ENCODE results near the gene NCSTN.
A peak's percentile ranks its signal among the peaks of the same experiment; 100 is the strongest.

Gene NCSTN

GRCh38 chr1:160359559-160360226 lies 16.5 kb downstream of the NCSTN start:
- ATAC-seq (ENCODE audit: low read depth) (no peak), DNase-seq (ENCODE audit: low spot score in 2 of 2) (no peak)
- peaks cover 43% of the 10 kb centered on the region for H3K36me3 Mint-ChIP-seq
- peaks cover 6% of the 10 kb centered on the region for H3K4me1 Mint-ChIP-seq
- H3K9me3 Mint-ChIP-seq: no peaks in the 10 kb centered on the region
- H3K4me3 Mint-ChIP-seq: no peak overlapping the region
- no peaks in the 10 kb centered on the region for H3K27me3 Mint-ChIP-seq
- H3K27ac Mint-ChIP-seq: no peak overlapping the region

- no peak for DNase-seq (ENCODE audit: low spot score in 2 of 2)
- Mint-ChIP-seq H3K27ac (peak overlapping the region; percentile 15), H3K4me1 (peaks cover 6% of the 10 kb centered on the region), H3K36me3 (peaks cover 40% of the 10 kb centered on the region), H3K4me3 (no peak overlapping the region), H3K27me3 (no peaks in the 10 kb centered on the region), H3K9me3 (no peaks in the 10 kb centered on the region)
- ATAC-seq (ENCODE audit: low read depth): no peak
Measured at GRCh38 chr1:160360227-160360695, 17.1 kb downstream of the NCSTN start.

- H3K27me3 Mint-ChIP-seq: no peaks in the 10 kb centered on the region
- no peaks in the 10 kb centered on the region for H3K9me3 Mint-ChIP-seq
- H3K4me1 Mint-ChIP-seq: peaks cover 6% of the 10 kb centered on the region
- H3K4me3 Mint-ChIP-seq: no peak overlapping the region
- no peak for DNase-seq (ENCODE audit: low spot score in 2 of 2)
- ATAC-seq (ENCODE audit: low read depth): no peak
- peaks cover 31% of the 10 kb centered on the region for H3K36me3 Mint-ChIP-seq
- H3K27ac Mint-ChIP-seq: peak overlapping the region; percentile 15
Measured at GRCh38 chr1:160361199-160361598, 18.0 kb downstream of the NCSTN start.

GRCh38 chr1:160361814-160362167 lies 18.6 kb downstream of the NCSTN start:
- no peak for ATAC-seq (ENCODE audit: low read depth)
- Mint-ChIP-seq H3K36me3 (peaks cover 25% of the 10 kb centered on the region), H3K27ac (no peak overlapping the region), H3K4me3 (no peak overlapping the region), H3K27me3 (no peaks in the 10 kb centered on the region), H3K9me3 (no peaks in the 10 kb centered on the region), H3K4me1 (peaks cover 6% of the 10 kb centered on the region)
- DNase-seq (ENCODE audit: low spot score in 2 of 2): no peak

- peak overlapping the region; percentile 10 for H3K27ac Mint-ChIP-seq
- no peaks in the 10 kb centered on the region for H3K9me3 Mint-ChIP-seq
- H3K4me1 Mint-ChIP-seq: peaks cover 6% of the 10 kb centered on the region
- no peaks in the 10 kb centered on the region for H3K27me3 Mint-ChIP-seq
- H3K4me3 Mint-ChIP-seq: no peak overlapping the region
- ATAC-seq (ENCODE audit: low read depth) (no peak), DNase-seq (ENCODE audit: low spot score in 2 of 2) (no peak)
- peaks cover 20% of the 10 kb centered on the region for H3K36me3 Mint-ChIP-seq
Measured at GRCh38 chr1:160362168-160362957, 19.2 kb downstream of the NCSTN start.

- peaks cover 16% of the 10 kb centered on the region for H3K36me3 Mint-ChIP-seq
- no peak for DNase-seq (ENCODE audit: low spot score in 2 of 2)
- ATAC-seq (ENCODE audit: low read depth): no peak
- peak overlapping the region; percentile 56 for H3K27ac Mint-ChIP-seq
- H3K9me3 Mint-ChIP-seq: no peaks in the 10 kb centered on the region
- peaks cover 6% of the 10 kb centered on the region for H3K4me1 Mint-ChIP-seq
- no peak overlapping the region for H3K4me3 Mint-ChIP-seq
- no peaks in the 10 kb centered on the region for H3K27me3 Mint-ChIP-seq
Measured at GRCh38 chr1:160363010-160363409, 19.8 kb downstream of the NCSTN start.

- Mint-ChIP-seq H3K9me3 (no peaks in the 10 kb centered on the region), H3K36me3 (peaks cover 9% of the 10 kb centered on the region), H3K27me3 (no peaks in the 10 kb centered on the region), H3K27ac (peak overlapping the region; percentile 56), H3K4me1 (peaks cover 6% of the 10 kb centered on the region), H3K4me3 (no peak overlapping the region)
- ATAC-seq (ENCODE audit: low read depth): no peak
- no peak for DNase-seq (ENCODE audit: low spot score in 2 of 2)
Measured at GRCh38 chr1:160363951-160364735, 21.0 kb downstream of the NCSTN start.

GRCh38 chr1:160365325-160365724 lies 22.1 kb downstream of the NCSTN start:
- H3K27me3 Mint-ChIP-seq: peaks cover 3% of the 10 kb centered on the region
- no peak overlapping the region for H3K4me3 Mint-ChIP-seq
- H3K36me3 Mint-ChIP-seq: peaks cover 5% of the 10 kb centered on the region
- peaks cover 6% of the 10 kb centered on the region for H3K4me1 Mint-ChIP-seq
- ATAC-seq (ENCODE audit: low read depth) (no peak), DNase-seq (ENCODE audit: low spot score in 2 of 2) (no peak)
- no peaks in the 10 kb centered on the region for H3K9me3 Mint-ChIP-seq
- no peak overlapping the region for H3K27ac Mint-ChIP-seq

GRCh38 chr1:160366731-160367515 lies 23.7 kb downstream of the NCSTN start, which contains the start of gene NHLH1:
TSS of gene NHLH1 (plus strand) at chr1:160367071. CDS start at chr1:160370732, 3,661 bp downstream.
- H3K27me3 Mint-ChIP-seq: peaks cover 3% of the 10 kb centered on the region
- H3K36me3 Mint-ChIP-seq: no peaks in the 10 kb centered on the region
- H3K27ac Mint-ChIP-seq: peak within 1 kb of the TSS; percentile 9
- ATAC-seq (ENCODE audit: low read depth) (no peak), DNase-seq (ENCODE audit: low spot score in 2 of 2) (no peak)
- no peaks in the 10 kb centered on the region for H3K9me3 Mint-ChIP-seq
- no peak within 1 kb of the TSS for H3K4me3 Mint-ChIP-seq
- H3K4me1 Mint-ChIP-seq: peaks cover 6% of the 10 kb centered on the region

- Mint-ChIP-seq H3K9me3 (no peaks in the 10 kb centered on the region), H3K36me3 (no peaks in the 10 kb centered on the region), H3K27me3 (peaks cover 3% of the 10 kb centered on the region), H3K27ac (no peak overlapping the region), H3K4me3 (no peak overlapping the region), H3K4me1 (peaks cover 3% of the 10 kb centered on the region)
- DNase-seq (ENCODE audit: low spot score in 2 of 2) (no peak), ATAC-seq (ENCODE audit: low read depth) (no peak)
Measured at GRCh38 chr1:160367516-160367900, 24.3 kb downstream of the NCSTN start.

- Mint-ChIP-seq H3K36me3 (no peaks in the 10 kb centered on the region), H3K27ac (no peak overlapping the region)
Measured at GRCh38 chr1:160367934-160368923, 25.0 kb downstream of the NCSTN start.

GRCh38 chr1:160369087-160369486 lies 25.9 kb downstream of the NCSTN start:
- H3K4me3 Mint-ChIP-seq: no peak overlapping the region
- ATAC-seq (ENCODE audit: low read depth) (no peak), DNase-seq (ENCODE audit: low spot score in 2 of 2) (no peak)
- peaks cover 3% of the 10 kb centered on the region for H3K27me3 Mint-ChIP-seq
- H3K4me1 Mint-ChIP-seq: peaks cover 3% of the 10 kb centered on the region
- no peaks in the 10 kb centered on the region for H3K9me3 Mint-ChIP-seq
- no peak overlapping the region for H3K27ac Mint-ChIP-seq
- no peaks in the 10 kb centered on the region for H3K36me3 Mint-ChIP-seq

More at GRCh38 chr1:160367934-160368923, 25.0 kb downstream of the NCSTN start:
- no peak for ATAC-seq (ENCODE audit: low read depth)
- H3K9me3 Mint-ChIP-seq: no peaks in the 10 kb centered on the region
- peaks cover 3% of the 10 kb centered on the region for H3K4me1 Mint-ChIP-seq
- DNase-seq (ENCODE audit: low spot score in 2 of 2): no peak
- no peak overlapping the region for H3K4me3 Mint-ChIP-seq
- H3K27me3 Mint-ChIP-seq: peaks cover 3% of the 10 kb centered on the region
